HTR-8/SVneo (cell line): ENCODE results near the gene ZRANB3.
"Not testable (repeated sequence)": the region's sequence is repeated elsewhere in the genome, so short reads cannot be mapped to it uniquely, and the experiment has no call there.

ENCODE experiments used
- DNase-seq: peaks from one replicate; pipeline ENCODE4 v3.0.0; 2011; ENCODE audit warnings: low spot score, mixed read lengths; ENCODE audit not compliant: insufficient read length
- FAIRE-seq: peaks from 2 replicates; lab custom pipeline; 2011; peaks lifted over from hg19 to GRCh38; lab: Jason Lieb, UNC

The ZRANB3 gene

DNA sequence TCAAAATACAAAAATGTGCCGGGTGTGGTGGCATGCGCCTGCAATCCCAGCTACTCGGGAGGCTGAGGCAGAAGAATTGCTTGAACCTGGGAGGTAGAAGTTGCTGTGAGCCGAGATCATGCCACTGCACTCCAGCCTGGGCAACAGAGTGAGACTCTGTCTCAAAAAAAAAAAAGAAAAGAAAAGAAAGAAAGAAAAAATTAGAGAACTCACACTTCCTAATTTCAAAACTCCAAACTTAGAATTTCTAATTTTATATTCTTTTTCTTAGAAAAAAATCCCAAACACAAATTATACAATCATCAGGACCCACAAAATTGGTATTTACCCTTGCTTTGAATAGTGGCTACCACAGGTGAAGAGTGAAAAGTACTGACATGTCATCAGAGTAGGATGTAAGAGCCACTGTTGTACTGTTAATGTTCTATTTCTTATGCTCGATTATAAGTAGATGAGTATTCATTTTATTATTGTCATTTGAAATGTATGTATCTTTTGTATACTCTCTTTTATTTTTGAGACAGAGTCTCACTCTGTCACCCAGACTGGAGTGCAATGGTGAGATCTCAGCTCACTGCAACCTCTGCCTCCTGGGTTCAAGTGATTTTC, 182.8 kb downstream of the ZRANB3 start:
- not testable (repeated sequence) for DNase-seq, FAIRE-seq

DNA sequence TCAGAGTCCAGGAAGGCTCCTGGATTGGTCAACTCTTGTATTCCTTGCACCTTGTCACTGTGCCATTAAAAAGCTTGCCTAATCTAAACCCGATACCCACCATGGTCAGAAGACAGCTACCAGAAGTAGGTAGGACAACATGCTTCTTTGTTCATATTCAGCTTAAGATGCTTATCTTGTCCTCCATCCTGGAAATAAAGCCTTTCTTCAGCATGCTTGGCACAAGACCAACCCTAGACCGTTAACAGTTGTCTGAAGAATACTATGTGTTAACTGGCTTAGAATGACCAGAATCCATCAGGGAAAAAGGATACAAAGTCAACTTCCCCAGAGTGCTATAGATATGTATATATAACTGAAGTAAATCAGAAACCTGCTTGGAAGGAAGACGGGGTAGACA, 193.9 kb downstream of the ZRANB3 start:
- no peak for FAIRE-seq
- no peak for DNase-seq

DNA sequence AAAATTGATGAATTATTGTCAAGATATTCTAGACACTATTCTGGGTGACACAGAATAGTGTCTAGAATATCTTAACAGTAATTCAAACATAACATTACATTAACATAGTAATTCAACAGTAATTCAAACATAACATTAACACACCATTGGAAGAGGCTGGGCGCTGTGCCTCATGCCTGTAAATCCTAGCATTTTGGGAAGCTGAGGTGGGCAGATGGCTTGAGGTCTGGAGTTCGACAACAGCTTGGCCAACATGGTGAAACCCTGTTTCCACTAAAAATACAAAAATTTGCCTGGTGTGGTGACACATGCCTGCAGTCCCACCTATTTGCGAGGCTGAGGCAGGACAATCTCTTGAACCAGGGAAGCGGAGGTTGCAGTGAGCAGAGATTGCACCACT, 195.8 kb downstream of the ZRANB3 start:
- FAIRE-seq (no peak), DNase-seq (no peak)

DNA sequence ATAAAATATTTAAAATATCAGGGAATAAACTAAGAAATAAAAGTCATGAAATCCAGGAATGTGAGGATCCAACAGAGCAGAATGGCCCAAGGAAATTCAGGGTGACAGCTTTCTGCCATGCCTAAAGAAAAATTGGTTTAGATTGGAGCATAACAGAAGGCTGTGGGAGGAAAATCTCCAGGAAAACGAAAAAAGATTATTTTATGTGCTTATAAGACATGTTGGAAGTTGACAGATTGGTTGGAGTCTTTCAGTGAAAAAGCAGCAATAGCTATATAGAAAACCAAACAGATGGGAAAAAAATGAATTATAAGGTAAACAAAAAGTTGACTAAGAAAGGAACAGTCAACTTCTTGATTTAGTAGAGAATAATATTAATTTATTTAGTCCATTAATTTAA, 203.9 kb downstream of the ZRANB3 start:
- FAIRE-seq (no peak), DNase-seq (no peak)

DNA sequence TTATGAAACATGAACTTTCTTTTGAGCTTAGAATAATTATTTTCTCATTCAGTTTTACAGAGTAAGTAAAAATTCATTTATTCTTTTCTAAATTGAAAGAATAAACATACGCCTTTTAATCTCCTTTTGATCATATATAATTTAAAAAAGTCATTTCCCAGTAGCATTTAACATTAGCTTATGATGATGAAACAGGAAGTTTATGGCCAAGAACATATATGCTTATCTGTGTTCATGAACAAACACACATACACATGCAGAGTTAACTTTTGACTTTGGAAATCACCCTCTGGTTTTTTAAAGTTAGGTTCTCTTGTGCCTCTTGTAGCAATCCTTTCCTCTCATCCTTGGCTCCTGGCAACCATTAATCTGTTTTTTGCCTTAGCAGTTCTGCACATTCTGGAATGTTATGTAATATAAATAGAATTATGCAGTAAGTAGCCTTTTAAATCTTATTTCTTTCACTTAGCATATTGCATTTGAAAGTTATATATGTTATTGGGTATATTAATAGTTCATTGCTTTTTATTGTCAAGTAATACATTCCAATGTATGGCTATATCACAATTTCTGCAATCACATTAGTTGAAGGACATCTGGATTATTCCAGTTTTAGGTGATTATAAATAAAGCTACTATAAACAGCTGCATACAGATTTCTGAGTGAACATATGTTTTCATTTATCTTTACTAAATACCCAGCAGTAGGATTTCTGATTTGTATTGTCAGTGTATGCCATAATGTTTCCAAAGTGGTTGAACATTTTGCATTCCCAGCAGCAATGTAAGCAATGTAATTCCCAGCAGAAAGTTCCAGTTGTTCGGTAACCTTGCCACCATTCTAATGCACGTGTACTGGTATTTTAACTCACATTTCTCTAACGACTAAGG, 210.3 kb downstream of the ZRANB3 start:
- FAIRE-seq (no peak), DNase-seq (no peak)

DNA sequence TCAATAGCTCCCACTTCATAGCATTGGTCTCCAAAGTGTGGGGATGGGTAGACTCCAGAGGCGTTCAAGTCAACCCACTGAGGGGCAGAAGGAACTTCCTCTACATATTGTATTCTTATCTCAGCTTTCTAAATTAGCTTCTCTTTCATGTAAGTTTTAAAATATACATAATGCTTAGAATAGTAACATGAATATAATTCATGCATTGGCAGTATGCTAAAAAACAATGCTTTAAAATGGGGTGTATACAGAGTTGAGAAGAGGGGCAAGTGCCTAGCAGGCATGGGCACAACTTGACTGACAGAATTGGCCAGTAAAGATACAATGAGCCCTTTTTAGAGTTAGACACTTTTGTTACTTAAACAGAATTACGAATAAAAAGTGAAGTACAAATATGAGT, 212.2 kb downstream of the ZRANB3 start:
- DNase-seq (no peak), FAIRE-seq (no peak)

DNA sequence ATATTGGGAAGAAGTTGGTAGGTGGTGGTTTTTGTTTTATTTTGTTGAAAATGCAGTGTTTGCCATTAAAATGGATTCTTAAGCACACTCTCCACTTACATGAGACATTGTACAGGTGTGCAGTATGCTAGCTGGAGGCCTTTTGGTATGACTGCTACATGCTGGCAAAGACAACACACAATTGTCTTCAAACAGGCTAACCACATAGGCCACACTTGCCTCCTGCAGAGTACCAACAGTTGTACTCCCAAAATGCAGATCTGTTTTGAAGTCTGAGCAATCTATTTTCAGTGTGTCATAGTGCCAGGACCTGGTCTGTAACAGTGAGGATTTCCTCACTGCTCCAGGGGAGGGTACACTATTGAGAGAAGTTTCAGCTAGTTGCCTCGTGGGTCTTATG, 213.6 kb downstream of the ZRANB3 start:
- DNase-seq (no peak), FAIRE-seq (no peak)

DNA sequence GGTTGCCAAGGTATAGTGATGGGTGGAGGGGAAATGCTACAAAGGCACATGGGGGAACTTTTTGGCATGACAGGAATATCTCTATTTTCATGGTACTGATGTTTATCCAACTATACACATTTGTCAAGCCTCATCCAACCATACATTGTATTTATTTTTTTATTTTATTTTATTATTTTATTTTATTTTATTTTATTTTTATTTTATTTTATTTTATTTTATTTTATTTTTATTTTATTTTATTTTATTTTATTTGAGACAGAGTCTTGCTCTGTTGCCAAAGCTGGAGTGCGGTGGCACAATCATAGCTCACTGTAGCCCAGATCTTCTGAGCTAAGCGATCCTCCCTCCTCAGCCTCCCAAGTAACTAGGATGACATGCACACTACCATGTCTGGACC, 219.1 kb downstream of the ZRANB3 start:
- FAIRE-seq (no peak), DNase-seq (no peak)

DNA sequence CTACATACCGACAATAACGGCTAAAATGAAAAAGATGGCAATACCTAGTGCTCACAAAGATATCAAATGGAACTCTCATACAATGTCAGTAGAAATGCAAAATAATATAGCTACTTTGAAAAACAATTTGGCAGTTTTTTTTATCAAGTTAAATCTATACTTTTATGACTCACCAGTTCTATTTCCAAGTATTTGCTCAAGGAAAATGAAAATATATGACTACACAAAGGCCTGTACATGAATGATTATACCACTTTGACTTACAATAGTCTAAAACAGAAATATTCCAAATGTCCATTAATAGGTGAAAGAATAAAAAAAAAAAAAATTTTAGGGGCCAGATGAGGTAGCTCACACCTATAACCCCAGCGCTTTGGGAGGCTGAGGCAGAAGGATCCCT, 219.8 kb downstream of the ZRANB3 start:
- DNase-seq (no peak), FAIRE-seq (no peak)

DNA sequence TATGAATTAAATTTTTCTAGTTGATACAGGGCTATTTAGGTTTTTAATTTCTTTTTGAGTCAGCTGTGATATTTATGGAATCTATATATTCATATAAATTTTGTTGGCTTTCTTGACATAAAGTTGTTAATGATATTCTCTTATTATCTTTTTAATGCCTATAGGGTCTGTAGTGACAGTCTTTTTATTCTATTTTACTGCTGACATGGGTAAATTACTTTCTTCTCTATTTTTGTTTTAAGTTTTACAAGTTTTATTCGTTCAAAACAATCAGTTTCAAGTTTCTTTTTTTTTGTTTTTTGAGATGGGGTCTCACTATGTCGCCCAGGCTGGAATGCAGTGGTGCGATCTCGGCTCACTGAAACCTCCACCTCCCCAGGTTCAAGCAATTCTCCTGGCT, 226.3 kb downstream of the ZRANB3 start:
- DNase-seq (no peak), FAIRE-seq (no peak)

DNA sequence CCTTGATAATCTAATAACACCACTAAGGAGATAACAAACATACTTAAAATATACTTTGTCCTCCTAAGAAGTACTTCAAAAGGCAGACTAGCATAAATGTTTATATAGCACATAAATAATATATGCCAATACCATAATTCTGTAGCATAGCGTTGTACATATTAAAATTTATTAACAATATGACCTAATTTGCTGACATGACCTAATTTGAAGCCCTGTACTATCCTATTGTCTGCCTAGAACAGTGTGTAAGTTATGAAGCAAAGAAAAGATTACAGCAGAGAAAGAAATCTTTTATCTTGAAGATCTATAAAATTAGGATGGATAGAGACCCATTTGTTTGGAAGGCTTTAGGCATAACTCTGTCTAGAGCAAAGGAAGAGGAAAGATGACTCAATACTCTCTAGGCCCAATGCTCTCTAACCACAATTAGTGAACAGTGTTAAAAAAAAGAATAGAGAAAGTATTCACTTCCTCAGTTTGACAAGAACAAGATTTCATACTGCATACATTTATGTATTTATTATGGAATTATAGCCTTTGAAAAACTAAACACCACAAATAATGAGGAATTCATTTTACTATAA, 231.3 kb downstream of the ZRANB3 start:
- FAIRE-seq (no peak), DNase-seq (no peak)

DNA sequence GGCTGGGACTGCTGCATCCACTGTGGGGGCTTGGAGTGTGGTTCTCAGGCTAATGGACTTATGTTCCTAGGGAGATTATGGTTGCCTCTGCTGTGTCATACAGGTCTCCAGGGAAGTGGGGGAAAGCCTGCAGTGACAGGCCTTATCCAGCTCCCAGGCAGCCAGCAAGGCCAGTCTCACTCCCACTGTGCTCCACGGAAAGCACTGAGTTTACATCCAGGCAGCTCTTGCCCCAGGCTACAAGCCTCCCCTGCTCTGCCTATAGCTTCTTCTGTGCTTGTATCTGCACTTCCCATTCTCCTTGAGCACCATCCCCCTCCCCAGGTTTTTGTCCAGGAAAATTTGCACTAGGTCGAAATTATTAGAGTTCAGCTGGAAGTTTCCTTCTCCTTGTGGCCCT, 231.9 kb downstream of the ZRANB3 start:
- FAIRE-seq (no peak), DNase-seq (no peak)

DNA sequence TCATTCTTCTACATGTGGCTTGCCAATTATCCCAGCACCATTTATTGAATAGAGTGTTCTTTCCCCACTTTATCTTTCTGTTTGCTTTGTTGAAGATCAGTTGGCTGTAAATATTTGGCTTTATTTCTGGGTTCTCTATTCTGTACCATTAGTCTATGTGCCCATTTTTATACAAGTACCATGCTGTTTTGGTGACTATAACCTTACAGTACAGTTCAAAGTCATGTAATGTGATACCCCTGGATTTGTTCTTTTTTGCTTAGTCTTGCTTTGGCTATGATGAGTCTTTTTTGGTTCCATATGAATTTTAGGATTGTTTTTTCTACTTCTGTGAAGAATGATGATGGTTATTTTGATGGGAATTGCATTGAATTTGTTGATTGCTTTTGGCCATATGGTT, 243.9 kb downstream of the ZRANB3 start:
- not testable (repeated sequence) for FAIRE-seq, DNase-seq

DNA sequence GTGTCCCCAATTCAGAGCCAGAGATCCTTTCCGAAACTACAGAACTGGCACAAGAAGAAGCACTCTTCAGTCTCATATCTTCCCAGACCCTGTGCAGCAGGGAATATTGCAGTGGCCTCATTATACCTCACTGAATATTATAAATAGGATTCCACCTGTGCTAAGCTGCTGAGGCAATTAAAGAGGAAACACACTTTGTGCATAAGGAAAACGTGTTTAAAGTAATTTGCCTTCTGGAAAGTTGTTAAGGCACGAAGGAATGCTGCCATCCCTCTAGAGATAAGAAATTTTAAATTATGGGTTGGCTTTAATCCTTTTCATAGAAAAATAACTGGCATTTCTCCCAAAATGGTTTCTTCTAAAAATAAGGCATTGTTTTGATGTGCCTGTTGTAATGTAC, 245.6 kb downstream of the ZRANB3 start:
- FAIRE-seq (no peak), DNase-seq (no peak)

DNA sequence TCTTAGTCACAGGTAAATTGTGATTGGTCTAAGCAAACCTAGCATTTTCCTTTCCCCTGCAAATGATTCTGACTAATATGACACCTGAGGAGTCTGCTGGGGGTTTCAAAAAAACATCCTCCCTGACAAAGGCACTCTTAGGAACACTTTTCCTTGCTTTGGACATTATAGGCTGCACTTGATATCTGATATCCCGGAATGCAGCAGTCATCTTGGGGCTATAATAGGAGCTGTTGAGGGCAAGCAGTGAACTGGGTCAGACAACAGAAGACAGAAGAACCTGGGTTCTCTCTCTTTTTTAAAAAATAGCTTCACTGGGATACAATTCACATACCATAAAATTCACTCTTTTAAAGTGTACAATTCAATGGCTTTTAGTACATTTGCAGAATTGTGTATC, 249.6 kb downstream of the ZRANB3 start:
- FAIRE-seq (no peak), DNase-seq (no peak)

DNA sequence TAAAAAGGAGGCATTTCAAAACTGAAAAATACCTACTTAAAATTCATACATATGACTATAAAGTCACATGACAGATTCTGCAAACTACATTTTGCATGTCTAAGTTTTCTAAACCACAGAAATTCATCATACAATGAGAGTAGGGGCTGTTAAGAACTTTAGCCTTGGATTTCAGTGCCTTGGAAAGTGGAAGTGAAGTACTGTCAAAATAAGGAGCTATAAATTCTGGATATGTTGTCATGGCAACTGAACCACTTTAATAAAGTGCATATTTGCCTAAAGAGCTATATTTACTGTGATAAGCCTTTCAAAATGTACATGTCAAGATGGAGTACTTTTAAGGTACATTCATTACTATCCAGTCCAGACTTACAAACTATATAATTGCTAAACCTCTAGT, 251.8 kb downstream of the ZRANB3 start:
- no peak for DNase-seq
- FAIRE-seq: no peak

DNA sequence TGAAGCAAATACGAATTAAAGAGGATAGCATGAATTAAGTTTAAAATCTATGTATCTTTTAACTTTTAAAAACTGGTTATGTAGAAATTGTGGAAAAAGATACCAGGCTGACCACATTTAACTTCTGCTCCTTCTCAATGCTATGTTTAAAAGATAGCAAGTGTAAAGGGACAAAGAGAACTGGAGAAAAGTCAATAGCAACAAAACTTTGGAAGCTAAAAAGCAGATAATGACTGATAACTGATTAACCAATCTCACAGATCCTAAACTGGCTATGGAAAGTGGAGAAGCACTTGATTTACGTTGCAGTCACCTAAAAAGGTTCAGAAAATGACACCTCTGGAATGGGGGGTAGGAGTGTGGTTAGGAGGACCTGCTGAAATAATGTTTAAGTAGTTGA, 254.5 kb downstream of the ZRANB3 start:
- DNase-seq (no peak), FAIRE-seq (no peak)

DNA sequence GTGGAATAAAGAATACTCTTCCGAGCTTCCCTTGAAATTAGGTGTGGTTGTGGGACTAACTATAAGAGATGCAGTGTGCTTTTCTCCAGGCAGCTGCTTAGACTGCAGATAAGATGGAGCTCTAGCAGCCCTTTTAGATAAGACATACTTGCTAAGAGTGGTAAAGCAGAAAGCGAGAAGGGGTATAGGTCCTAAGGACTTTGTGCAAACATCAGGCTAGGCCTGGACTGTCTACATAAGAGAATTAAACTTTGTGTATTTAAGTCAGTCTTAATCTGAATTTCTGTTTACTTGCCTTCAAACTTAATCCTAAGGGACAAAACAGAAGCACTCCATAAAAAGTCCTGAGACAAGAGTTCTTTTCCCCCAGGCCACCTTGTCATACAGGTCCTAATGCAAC, 260.0 kb downstream of the ZRANB3 start:
- DNase-seq: no peak
- FAIRE-seq: no peak

DNA sequence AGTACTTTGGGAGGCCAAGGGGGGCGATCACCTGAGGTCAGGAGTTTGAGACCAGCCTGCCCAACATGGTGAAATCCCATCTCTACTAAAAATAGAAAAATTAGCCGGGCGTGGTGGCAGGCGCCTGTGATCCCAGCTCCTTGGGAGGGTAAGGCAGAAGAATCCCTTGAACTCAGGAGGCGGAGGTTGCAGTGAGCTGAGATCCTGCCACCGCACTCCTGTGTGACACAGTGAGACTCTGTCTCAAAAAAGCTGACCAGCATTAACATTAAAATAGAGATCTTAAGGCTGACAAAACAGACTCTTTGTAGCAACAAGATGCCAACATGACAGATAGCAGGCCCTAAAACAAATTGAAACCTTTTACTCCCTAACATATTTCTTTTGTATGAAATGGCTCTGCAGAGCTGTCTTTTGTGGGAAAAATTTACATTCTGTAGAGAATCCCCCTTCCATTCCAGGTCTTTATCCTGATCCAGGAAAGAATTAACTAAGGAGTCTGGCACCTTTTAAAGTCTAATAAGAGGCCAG, 265.0 kb downstream of the ZRANB3 start:
- DNase-seq (no peak), FAIRE-seq (no peak)

DNA sequence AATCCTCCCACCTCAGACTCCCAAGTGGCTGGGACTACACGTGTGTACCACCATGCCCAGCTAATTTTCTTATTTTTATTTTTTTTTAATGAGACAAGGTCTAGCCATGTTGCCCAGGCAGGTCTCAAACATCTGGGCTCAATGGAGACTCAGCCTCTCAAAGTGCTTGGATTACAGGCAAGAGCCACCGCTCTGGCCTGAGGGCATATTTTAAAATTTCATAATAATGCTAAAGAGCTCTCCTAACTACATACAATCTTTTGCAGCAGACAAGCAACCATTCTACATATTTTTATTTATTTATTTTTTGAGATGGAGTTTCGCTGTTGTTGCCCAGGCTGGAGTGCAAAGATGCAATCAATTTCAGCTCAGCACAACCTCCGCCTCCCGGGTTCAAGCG, 271.9 kb downstream of the ZRANB3 start:
- no peak for DNase-seq

DNA sequence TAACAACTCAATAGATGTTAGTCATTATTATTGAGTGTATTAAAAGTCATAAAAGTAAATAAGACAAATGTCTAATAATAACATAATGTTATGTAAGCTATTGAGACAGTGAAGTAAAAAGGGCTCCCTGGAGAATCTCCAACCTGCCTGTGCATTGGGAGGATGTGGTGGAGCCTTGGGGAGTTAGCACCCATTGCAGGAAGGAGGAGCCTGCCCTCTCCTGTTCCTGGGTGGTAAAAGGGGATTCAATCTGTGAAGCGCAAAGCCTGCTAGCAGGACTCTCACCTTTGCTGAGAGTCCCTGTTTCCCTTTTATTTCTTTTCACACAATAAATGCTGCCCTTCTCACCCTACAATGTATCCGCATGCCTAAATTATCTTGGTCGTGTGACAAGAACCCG, 272.8 kb downstream of the ZRANB3 start:
- DNase-seq: no peak

More for the DNA sequence above, 271.9 kb downstream of the ZRANB3 start:
- FAIRE-seq: no peak

More for the DNA sequence above, 272.8 kb downstream of the ZRANB3 start:
- no peak for FAIRE-seq
